Right kidney (tissue), 1 donor: ENCODE results near the gene APPBP2.

Source experiments
- DNase-seq: peaks from one replicate; pipeline ENCODE4 v3.0.0-alpha.2; 2016

The APPBP2 gene

DNA sequence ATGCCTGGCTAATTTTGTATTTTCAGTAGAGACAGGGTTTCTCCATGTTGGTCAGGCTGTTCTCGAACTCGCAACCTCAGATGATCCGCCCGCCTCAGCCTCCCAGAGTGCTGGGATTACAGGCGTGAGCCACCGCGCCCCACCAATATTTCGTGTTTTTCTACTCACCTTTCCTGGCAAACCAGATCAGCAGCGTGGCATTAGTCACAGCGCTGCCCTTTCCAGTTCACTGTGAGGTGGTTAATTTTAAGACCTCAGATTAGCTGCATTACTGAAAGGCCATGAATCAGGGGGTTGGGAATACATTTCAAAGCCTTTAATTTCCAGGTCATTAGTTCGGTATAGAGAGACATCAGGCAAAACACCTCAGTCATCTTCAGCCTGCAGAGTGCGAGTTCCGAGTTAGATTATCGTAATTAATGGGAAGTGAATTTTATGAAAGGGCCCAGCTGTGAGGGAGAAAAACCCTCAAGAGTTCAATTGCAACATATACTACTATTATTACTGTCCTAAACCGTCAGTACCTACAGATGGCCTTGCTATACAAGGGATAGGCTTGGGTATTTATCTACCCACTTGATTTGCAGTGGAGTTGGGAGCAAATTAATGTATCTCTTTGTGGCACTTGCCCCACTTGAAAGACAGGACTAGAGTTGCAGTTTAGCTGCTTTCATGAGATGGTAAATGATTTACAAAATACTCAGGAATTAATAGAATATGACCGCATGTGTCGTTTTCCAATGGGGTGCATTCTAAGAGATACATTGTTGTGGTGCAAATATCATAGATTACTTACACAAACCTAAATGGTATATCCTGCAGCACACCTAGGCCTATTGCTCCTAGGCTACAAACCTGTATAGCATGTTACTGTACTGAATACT is 132.0 kb downstream of the APPBP2 start:
- DNase-seq: peak; percentile 30
